Ishikawa (cell line): ENCODE measurements around the gene FOXA3.

Source experiments
- EP300 ChIP-seq: IDR thresholded peaks from 2 replicates; pipeline ENCODE4 v1.6.1; 2012; ENCODE audit warnings: borderline replicate concordance
- RAD21 ChIP-seq: IDR thresholded peaks from 2 replicates; pipeline ENCODE4 v1.6.1; 2012; ENCODE audit warnings: low read depth
- TAF1 ChIP-seq: IDR thresholded peaks from 2 replicates; pipeline ENCODE4 v1.6.1; 2012; ENCODE audit warnings: low read depth, mild to moderate bottlenecking
- USF1 ChIP-seq: IDR thresholded peaks from 2 replicates; pipeline ENCODE4 v1.6.1; 2012
- YY1 ChIP-seq: IDR thresholded peaks from 2 replicates; pipeline ENCODE4 v1.6.1; 2012; ENCODE audit warnings: low read depth

DNA sequence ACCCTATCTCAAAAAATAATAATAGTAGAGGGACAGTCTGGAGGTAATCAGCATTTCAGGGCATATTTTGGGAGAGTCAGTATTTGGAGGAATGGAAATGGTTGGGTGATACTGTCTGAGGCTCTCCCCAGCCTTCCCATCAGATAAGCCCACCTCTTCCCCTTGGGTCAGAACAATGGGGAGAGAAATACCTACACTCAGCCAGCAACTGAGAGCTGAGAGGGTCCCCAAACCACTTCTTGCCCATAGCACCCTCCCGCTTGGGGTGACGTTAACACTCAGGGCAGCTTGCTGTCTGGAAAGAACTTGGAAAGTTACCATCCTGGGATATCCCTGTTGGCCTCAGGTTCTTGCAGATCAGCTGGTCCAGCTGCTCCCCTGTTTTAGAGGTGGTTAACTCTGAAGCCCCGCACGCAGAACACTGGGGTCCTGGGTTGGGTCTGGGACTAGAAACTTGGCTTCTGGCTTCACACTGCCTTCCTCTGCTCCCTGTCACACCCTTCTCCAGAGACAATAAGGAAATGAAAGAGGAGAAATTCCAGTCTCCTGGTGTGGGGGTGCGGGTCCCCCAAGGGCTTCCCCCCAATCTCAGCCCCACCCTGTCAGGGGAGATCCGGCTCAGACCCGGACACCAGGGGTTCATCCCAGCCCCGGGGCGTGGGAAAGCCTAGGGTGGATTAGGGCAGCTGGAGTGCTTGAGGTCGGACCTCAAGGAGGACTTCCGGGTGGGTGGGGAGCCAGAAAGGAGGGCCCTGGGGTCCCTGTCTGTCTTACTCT, 2.5 kb downstream of the FOXA3 start:
- TF ChIP-seq USF1 (no peak), TAF1 (no peak), YY1 (no peak), EP300 (no peak), RAD21 (no peak)
